Measurements from ENCODE around the gene TST. TPM values are rescaled to one million over a fixed set of nuclear protein-coding genes. Genes with fewer than 3 reads are reported as not detected.
A peak's percentile ranks its signal among the peaks of the same experiment; 100 is the strongest.
"Not testable (repeated sequence)": the region's sequence is repeated elsewhere in the genome, so short reads cannot be mapped to it uniquely, and the experiment has no call there.

Gene TST
- total RNA-seq, 1 experiment from 2014 or later: 16.2 TPM

- no peak for DNase-seq (ENCODE audit: unreplicated experiment)
- Mint-ChIP-seq H3K4me3 (ENCODE audit: unreplicated experiment) (no peak overlapping the region), H3K27me3 (ENCODE audit: insufficient read depth, unreplicated experiment) (peaks cover 31% of the 10 kb centered on the region), H3K27ac (ENCODE audit: low read depth, unreplicated experiment) (no peak overlapping the region), H3K9me3 (ENCODE audit: unreplicated experiment) (no peaks in the 10 kb centered on the region), H3K4me1 (ENCODE audit: insufficient read depth, unreplicated experiment) (no peaks in the 10 kb centered on the region), H3K36me3 (ENCODE audit: insufficient read depth, unreplicated experiment) (no peaks in the 10 kb centered on the region)
- TF ChIP-seq CTCF (IDR thresholded peaks at IDR 0.05; ENCODE audit: unreplicated experiment): no peak
- POLR2A ChIA-PET: no interaction called here
- BruUV-seq (replicated peaks): no TSS peak
- CTCF ChIA-PET: no interaction called here
- intact Hi-C loops (cut with micrococcal nuclease): no loop called here
These were observed 28.8 kb downstream of the TST start for GRCh38 chr22:36990457-36990856.

- BruUV-seq (replicated peaks); DNase-seq (ENCODE audit: unreplicated experiment); H3K27ac Mint-ChIP-seq (ENCODE audit: low read depth, unreplicated experiment); H3K4me3 Mint-ChIP-seq (ENCODE audit: unreplicated experiment); H3K4me1 Mint-ChIP-seq (ENCODE audit: insufficient read depth, unreplicated experiment); H3K9me3 Mint-ChIP-seq (ENCODE audit: unreplicated experiment); H3K36me3 Mint-ChIP-seq (ENCODE audit: insufficient read depth, unreplicated experiment): not testable (repeated sequence)
- intact Hi-C loops (cut with micrococcal nuclease): loop anchor here (5.0 kb wide), 1 partner anchor 178 kb away; no protein-coding TSS in a partner anchor
- ChIA-PET POLR2A (interaction anchor here (0.6 to 0.9 kb wide), 2 partner anchors 265 to 461 kb away, joined by 3 to 4 read pairs; no protein-coding TSS in a partner anchor), CTCF (interaction anchor here (0.7 to 2.2 kb wide), 3 partner anchors 9 to 54 kb away, joined by 3 to 9 read pairs (median 4); no protein-coding TSS in a partner anchor)
- H3K27me3 Mint-ChIP-seq (ENCODE audit: insufficient read depth, unreplicated experiment): peaks cover 31% of the 10 kb centered on the region
These were observed 30.2 kb downstream of the TST start for GRCh38 chr22:36989012-36989411.

DNA sequence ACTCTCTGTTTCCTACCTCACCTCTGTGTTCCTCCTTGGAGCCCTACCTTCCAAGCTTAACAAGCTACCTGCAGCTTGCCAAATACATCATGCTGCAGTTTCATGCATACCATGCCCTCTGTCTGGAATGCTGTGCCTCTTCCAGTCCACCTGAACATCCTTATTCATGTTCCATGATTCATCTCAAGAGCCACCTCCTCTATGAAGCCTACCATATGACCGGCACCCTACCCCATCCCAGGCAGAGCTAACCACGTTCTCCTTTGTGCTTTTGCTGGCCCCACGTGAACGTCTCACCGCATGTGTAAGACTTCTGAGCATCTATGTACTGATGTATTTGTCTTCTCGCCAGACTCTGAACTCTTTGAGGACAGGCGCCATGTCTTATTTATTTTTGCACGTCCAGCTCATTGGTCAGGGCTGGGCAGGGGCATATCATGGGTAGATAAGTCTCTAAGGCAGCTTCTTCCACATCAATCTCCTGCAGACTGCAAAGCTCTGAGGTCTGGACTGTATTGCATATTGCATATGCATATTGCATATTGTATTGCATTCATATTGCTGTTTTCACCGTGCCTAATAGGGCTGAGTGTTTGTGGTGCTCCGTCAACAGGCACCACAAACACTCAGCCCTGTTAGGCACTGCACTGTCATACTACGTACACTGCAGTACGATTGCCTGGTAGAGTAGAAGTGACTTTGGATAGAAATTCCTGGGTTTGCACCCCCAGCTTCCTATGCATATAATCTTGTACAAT is 31.0 kb downstream of the TST start:
- ChIA-PET POLR2A (interaction anchor here (0.6 to 0.9 kb wide), 3 partner anchors 10 to 460 kb away, joined by 3 to 4 read pairs (median 3); no protein-coding TSS in a partner anchor), CTCF (interaction anchor here (0.5 to 2.2 kb wide), 7 partner anchors 10 to 456 kb away, joined by 3 to 9 read pairs (median 4); no protein-coding TSS in a partner anchor)
- intact Hi-C loops (cut with micrococcal nuclease): loop anchor here (5.0 kb wide), 1 partner anchor 179 kb away; no protein-coding TSS in a partner anchor
- Mint-ChIP-seq H3K27ac (ENCODE audit: low read depth, unreplicated experiment) (no peak overlapping the region), H3K9me3 (ENCODE audit: unreplicated experiment) (no peaks in the 10 kb centered on the region), H3K4me1 (ENCODE audit: insufficient read depth, unreplicated experiment) (no peaks in the 10 kb centered on the region), H3K27me3 (ENCODE audit: insufficient read depth, unreplicated experiment) (peaks cover 31% of the 10 kb centered on the region), H3K36me3 (ENCODE audit: insufficient read depth, unreplicated experiment) (no peaks in the 10 kb centered on the region), H3K4me3 (ENCODE audit: unreplicated experiment) (no peak overlapping the region)
- TF ChIP-seq CTCF (IDR thresholded peaks at IDR 0.05; ENCODE audit: unreplicated experiment): no peak
- no TSS peak for BruUV-seq (replicated peaks)
- no peak for DNase-seq (ENCODE audit: unreplicated experiment)

DNA sequence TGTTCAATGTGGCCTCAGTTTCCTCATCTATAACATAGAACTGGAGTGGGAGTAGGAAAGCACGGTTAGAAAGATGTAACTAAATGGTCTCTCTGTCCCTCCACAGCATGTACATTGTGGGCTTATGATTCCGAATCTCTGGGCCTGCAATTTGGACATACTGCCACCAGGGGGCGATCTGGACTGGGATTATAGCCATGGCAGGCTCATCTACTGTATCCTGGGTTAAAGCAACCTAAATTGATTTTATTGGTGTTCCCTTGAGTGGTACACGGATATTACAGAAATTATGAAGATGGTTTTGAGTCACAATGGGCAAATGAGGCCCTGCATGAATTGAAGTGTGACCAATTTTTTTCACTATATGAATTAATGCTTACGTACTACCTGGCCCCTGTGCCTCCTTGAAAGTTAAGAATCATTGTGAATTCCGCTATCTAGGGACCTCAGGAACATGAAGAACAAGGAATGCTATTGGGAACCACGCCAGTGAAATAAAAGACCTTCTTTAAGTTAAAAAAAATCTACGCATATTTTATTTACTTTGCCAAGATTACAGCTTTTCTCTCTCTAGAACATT is 32.9 kb downstream of the TST start:
- H3K27ac Mint-ChIP-seq (ENCODE audit: low read depth, unreplicated experiment): no peak overlapping the region

More for the DNA sequence above, 32.9 kb downstream of the TST start:
- intact Hi-C loops (cut with micrococcal nuclease): loop anchor here (1.0 to 5.0 kb wide), 2 partner anchors 58 to 181 kb away; no protein-coding TSS in a partner anchor
- H3K4me3 Mint-ChIP-seq (ENCODE audit: unreplicated experiment): no peak overlapping the region
- H3K27me3 Mint-ChIP-seq (ENCODE audit: insufficient read depth, unreplicated experiment): peaks cover 16% of the 10 kb centered on the region
- peak; percentile 57 for DNase-seq (ENCODE audit: unreplicated experiment)
- H3K36me3 Mint-ChIP-seq (ENCODE audit: insufficient read depth, unreplicated experiment): no peaks in the 10 kb centered on the region
- BruUV-seq (replicated peaks): no TSS peak
- ChIA-PET POLR2A (interaction anchor here (1.1 kb wide), 1 partner anchor 33 kb away, joined by 6 read pairs; the partner anchor contains the start of genes MPST and TST), CTCF (interaction anchor here (0.6 to 2.0 kb wide), 11 partner anchors 7 to 1093 kb away, joined by 3 to 6 read pairs (median 3); no protein-coding TSS in a partner anchor)
- H3K4me1 Mint-ChIP-seq (ENCODE audit: insufficient read depth, unreplicated experiment): no peaks in the 10 kb centered on the region
- TF ChIP-seq CTCF (IDR thresholded peaks at IDR 0.05; ENCODE audit: unreplicated experiment): peak; percentile 88
- H3K9me3 Mint-ChIP-seq (ENCODE audit: unreplicated experiment): no peaks in the 10 kb centered on the region

Data from MCF 10A (cell line).